NCI-H128 (cell line): ENCODE results near the gene PLEKHM3.

Experiments
- DNase-seq: peaks from one replicate; lab custom pipeline; 2025; ENCODE audit not compliant: unreplicated experiment; lab: John Stamatoyannopoulos, UW

Gene PLEKHM3

DNA sequence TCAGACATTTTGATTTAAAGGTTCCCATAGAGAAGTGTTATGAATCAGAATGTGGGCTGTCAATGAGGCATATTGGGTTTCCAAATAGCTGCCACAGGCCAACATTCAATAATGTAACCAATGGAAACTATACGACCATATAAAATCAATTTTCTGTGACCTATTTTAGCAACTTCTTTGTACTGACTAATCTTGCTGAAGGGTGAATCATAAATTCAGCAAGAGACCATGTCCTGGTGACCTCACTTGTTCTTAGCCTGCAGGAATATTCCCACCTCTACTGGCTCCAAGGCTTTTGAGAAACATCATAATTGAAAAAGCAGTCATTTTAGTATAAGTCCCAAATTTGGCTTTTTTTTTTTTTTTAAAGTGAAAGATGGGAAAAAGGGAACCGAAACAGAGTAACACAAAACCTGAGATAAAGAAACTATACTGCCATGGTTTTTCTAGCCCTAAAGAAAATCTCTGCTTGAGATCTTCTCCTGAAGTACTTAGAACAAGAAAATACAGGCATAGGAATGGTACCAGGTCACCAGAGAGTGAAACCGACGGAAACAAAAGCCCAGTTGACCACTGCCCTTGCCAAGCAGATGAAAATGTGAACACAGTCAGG, 32.1 kb downstream of the PLEKHM3 start:
- DNase-seq, result no peak

DNA sequence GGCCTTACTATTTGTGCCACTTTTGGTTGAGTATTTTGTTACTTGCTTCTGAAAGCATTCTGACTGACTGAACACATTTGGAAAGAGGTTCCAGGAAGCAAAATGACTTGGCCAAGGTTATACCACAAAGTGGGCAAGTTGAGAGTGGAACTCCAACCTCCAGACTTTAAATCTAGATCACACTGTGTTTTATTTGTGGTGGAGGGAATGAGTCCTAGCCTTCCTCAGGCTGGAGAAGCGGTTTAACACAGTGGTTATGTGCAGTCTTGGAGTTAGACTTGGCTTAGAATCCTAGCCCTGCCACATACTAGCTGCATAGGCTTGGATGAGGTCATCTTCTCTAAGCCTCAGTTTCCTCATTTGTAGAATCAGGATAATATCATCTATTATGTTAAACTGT, 33.4 kb downstream of the PLEKHM3 start:
- no peak for DNase-seq

GRCh38 chr2:207990784-207991183, 34.5 kb downstream of the PLEKHM3 start:
- no peak for DNase-seq

- DNase-seq, result no peak
These were observed 36.4 kb downstream of the PLEKHM3 start for GRCh38 chr2:207988975-207989374.

GRCh38 chr2:207987025-207987716, 38.2 kb downstream of the PLEKHM3 start:
- DNase-seq, result no peak

- no peak for DNase-seq
These were observed 40.4 kb downstream of the PLEKHM3 start for GRCh38 chr2:207984765-207985480.

DNA sequence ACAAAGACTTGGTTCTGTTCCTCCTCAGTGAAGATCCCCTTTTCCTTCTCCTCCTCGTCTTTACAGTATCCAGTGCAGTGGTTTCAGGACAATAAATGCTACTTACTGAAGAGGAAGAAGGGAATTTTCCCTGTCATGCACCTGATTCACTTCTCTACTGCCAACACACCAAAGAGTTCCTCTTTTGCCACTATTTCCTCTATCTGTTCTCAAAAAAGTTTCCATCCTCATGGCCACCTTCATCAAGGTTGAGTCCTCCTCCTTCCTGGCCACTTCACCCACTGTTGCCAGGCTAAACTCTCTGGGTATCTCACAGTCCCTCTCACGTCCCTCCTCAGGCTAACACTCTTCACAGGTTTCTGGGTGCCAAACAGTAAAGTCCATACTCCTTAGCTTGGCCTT, 41.7 kb downstream of the PLEKHM3 start:
- DNase-seq, result no peak

DNA sequence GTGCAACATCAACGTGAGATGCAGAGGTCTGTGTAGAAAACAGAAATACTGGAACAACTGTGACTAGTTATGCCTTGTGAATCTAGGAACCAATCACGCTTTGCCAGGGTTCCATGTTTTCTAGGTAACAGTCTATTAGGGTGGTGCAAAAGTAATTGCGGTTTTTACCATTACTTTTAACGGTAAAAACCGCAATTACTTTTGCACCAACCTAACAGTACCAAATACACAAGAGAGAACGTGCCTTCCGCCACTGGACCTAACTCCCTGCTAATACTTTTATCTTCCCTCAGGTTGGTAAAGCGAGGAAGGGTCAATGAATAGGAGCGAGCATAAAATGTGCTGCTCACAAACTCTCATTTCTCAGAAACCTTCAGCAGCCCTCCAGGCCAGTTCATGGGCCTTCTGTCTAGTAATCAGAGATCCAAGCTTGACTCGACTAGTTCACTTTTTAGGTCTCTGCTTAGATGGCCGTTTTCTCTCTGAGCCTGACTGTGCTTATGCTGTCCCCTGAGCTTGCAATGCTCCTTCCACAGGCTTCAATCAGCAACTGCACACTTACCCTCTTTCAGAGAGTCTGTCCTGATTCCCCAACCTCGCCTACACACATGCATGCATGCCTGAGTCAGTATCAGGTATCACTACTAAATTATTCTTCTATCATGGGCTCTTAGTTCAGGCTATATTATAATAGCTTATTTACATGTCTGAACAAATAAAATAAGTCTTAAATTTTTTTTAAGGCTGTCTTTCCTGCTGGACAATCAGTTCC, 47.0 kb downstream of the PLEKHM3 start:
- no peak for DNase-seq

- DNase-seq, result no peak
These were observed 49.4 kb downstream of the PLEKHM3 start for GRCh38 chr2:207975921-207976320.

DNA sequence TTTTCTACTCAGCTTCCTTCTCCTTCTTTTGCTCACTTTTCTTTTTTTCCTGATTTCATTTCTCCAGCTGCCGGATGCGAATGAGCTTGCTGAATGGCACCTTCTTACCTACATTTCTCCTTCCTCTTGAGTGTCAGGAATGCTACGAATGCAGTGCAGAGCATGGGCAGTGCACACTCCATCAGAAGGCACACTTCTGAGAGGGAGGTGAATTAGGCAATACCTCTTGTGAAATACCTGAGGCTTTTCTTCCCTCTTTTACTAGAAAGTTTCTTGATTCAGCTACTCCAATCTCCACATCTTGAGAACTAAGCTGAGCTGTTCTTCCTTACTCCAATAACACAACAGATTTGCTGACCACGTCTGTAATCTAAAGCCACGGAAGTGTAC, 51.1 kb downstream of the PLEKHM3 start:
- no peak for DNase-seq

- DNase-seq, result no peak
These were observed 54.5 kb downstream of the PLEKHM3 start for GRCh38 chr2:207970826-207971180.

- no peak for DNase-seq
These were observed 55.0 kb downstream of the PLEKHM3 start for GRCh38 chr2:207970147-207970825.

DNA sequence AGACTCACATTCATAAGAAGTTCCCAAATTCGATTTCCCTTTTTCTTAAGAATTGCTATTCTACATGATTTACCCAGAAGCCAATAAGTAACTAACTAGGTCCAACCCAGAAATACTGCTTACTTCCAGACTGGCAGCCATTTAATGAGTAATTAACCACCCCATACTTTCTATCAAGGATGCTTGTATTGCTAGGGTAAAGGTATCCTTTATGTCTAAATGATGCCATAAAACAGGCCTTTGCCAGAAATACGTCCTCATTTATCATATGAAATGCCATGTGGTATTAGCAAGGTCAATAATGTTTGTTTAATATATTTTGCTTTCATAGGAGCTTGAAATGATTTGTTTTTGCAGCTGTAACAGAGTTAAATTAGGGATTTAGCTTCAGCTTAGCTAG, 56.1 kb downstream of the PLEKHM3 start:
- DNase-seq, result no peak

GRCh38 chr2:207967121-207967520, 58.2 kb downstream of the PLEKHM3 start:
- DNase-seq, result no peak

DNA sequence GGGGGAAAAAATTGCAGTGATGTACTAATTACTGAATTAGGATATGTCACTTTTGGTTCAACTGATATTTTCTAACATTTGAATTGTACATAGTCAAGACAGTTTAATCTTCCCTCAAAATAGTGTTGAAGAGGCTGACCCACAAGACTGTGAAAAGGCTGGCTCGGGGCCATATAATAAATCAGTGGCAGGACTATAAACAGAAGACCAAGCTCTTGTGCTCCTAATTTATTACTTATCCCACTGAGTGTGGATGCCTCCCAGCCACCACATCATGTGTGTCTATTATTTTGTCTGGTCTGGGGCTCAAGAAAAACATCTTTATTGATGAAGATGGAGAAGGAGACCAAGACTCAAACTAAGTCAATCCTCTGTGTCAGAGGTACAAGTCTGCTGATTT, 64.4 kb downstream of the PLEKHM3 start:
- DNase-seq, result no peak

GRCh38 chr2:207960090-207960489, 65.2 kb downstream of the PLEKHM3 start:
- no peak for DNase-seq

DNA sequence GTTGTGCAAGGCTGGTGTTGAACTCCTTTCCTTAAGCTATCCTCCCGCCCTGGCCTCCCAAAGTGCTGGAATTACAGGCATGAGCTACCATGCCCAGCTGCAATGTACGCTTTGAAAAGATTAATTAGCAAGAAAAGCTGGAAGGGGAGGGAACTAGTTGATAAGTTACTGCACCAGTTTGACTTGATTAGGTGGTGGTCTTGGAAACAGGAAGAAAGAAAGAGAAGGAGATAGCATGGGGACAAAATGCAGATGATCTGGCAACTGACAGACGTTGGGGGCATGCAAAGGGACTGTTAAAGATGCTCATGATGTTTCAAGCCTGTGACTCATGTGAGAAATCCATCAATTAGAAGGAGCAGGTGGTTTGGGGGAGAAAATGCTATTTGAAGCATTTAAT, 68.6 kb downstream of the PLEKHM3 start:
- no peak for DNase-seq

DNA sequence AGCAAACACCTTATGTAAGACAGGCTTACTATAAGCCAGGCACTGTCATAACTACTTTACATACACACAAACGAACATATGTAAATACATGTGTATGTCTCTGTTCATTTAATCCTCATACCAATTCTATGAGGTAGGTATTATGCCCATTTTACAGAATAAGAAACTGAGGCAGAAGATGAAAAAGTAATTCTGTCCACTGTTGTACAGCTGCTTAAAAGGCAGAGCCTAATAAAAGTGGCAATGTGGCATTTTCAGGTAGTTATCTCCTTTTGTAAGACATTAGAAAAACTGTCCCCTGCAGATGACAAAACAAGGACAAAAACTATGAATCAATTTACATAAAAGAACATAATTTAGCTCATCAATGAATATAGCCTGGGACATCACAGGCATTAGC, 69.9 kb downstream of the PLEKHM3 start:
- no peak for DNase-seq

- no peak for DNase-seq
These were observed 72.0 kb downstream of the PLEKHM3 start for GRCh38 chr2:207953354-207953753.

- no peak for DNase-seq
These were observed 72.6 kb downstream of the PLEKHM3 start for GRCh38 chr2:207952564-207953345.
